CD4-positive, CD25-positive, alpha-beta regulatory T cell (primary cell): ENCODE results near the gene JPH3. TPM values are rescaled to one million over a fixed set of nuclear protein-coding genes. Genes with fewer than 3 reads are reported as not detected.

ENCODE experiments used
- ATAC-seq, 2 donors: fragments of 150-1000 bp; cut with Tn5 transposase; one replicate each; pipeline ENCODE4 v1.10.0; 2021; ENCODE audit warnings: low read depth in 2 of 2, moderate number of reproducible peaks in 2 of 2, moderate library complexity in 1 of 2
- DNase-seq, 3 donors: peaks; one replicate each; pipeline versions ENCODE4 v3.0.0 to v3.0.0-alpha.2; 2012 to 2022; ENCODE audit warnings: mixed read lengths in 1 of 3
- H3K27ac ChIP-seq: one replicate; pipeline ENCODE4 v1.7.0; 2013; ENCODE audit warnings: mild to moderate bottlenecking, low read length; ENCODE audit not compliant: insufficient read depth, poor library complexity, severe bottlenecking
- H3K27me3 ChIP-seq: one replicate; pipeline ENCODE4 v1.7.0; 2013; ENCODE audit warnings: low read length; ENCODE audit not compliant: control insufficient read depth, insufficient read depth
- H3K36me3 ChIP-seq: one replicate; pipeline ENCODE4 v1.7.0; 2013; ENCODE audit warnings: mild to moderate bottlenecking, low read length, moderate library complexity; ENCODE audit not compliant: control insufficient read depth, insufficient read depth
- H3K4me1 ChIP-seq: 2 replicates; pipeline ENCODE4 v1.7.0; 2013; ENCODE audit warnings: mild to moderate bottlenecking, low read length; ENCODE audit not compliant: insufficient read depth, control insufficient read depth, poor library complexity, severe bottlenecking
- H3K4me3 ChIP-seq: one replicate; pipeline ENCODE4 v1.7.0; 2013; ENCODE audit warnings: low read depth, mild to moderate bottlenecking, low read length, moderate library complexity
- H3K9me3 ChIP-seq, 2 experiments: 1 replicate in 1 of 2; 2 replicates in 1 of 2; pipeline ENCODE4 v1.7.0; 2013; ENCODE audit warnings: low read length in 2 of 2, mild to moderate bottlenecking in 1 of 2, moderate library complexity in 1 of 2; ENCODE audit not compliant: control insufficient read depth in 2 of 2
- H3K27ac Mint-ChIP-seq, 3 donors: one replicate each; pipeline ENCODE4 v1.8.0; 2020 to 2022; ENCODE audit warnings: mild to moderate bottlenecking in 3 of 3, mixed read lengths in 3 of 3, moderate library complexity in 2 of 3
- H3K27me3 Mint-ChIP-seq: one replicate; pipeline ENCODE4 v1.8.0; 2022; ENCODE audit warnings: mild to moderate bottlenecking, mixed read lengths
- H3K36me3 Mint-ChIP-seq: one replicate; pipeline ENCODE4 v1.8.0; 2020; ENCODE audit warnings: mixed read lengths
- H3K4me1 Mint-ChIP-seq, 4 donors: one replicate each; pipeline ENCODE4 v1.8.0; 2020 to 2022; ENCODE audit warnings: mixed read lengths in 4 of 4, mild to moderate bottlenecking in 1 of 4
- H3K4me3 Mint-ChIP-seq, 4 donors: one replicate each; pipeline ENCODE4 v1.8.0; 2020 to 2022; ENCODE audit warnings: mild to moderate bottlenecking in 4 of 4, mixed read lengths in 4 of 4, moderate library complexity in 3 of 4
- H3K9me3 Mint-ChIP-seq, 7 donors: one replicate each; pipeline ENCODE4 v1.8.0; 2020 to 2022; ENCODE audit warnings: mixed read lengths in 7 of 7, mild to moderate bottlenecking in 3 of 7, moderate library complexity in 2 of 7
- polyA plus RNA-seq, 4 donors: library from polyadenylated mRNA; unstranded; fragments of 300-500 nt; fragmentation: Illumina TruSeq; gene quantifications; one replicate each; pipeline ENCODE4 v1.2.3, GENCODE V29; 2021
- total RNA-seq: library from RNA; stranded (reverse); gene quantifications from one replicate; pipeline ENCODE4 v1.2.3, GENCODE V29; 2022

JPH3 gene
- total and polyA plus RNA-seq, 5 donors from 2014 or later, result not detected

DNA sequence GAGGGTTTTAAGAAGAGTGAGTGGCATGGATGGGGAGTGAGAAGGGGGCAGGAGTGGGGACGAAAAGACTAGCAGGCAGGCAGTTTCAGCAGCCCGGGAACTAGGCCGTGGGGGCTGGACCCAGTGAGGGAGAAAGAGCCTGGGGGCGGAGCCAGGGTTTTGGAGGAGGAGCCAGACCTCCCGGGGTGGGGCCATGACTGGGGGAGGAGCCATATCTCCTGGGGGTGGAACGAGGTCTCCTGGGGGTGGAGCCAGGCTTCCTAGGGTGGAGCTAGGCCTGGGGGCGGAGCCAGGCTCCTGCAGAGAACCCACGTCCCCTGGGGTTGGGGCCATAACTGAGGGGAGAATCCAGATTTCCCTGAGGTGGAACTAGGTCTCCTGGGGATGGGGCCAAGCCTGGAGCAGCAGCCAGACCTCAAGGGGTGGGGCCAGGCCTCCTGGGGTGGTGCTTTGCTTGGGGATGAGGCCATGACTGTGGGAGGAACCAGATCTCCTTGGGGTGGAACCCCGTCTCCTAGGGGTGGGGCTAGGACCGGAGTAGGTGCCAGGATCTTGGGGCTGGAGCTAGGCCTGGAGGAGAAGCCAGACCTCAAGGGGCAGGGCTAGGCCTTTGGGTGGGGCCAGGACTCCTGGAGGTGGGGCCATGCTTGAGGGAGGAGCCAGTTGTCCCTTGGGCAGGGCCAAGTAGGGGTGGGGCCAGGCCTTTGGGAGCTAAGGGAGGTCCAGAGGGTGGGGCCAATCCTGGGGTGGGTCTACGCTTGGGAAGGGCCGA lies 41.7 kb upstream of the JPH3 start:
- no peaks in the 10 kb centered on the region for H3K9me3 ChIP-seq
- H3K27ac ChIP-seq, result no peak overlapping the region
- no peak overlapping the region for H3K27ac Mint-ChIP-seq
- no peak for ATAC-seq
- no peak for DNase-seq
- H3K4me3 Mint-ChIP-seq, result no peak overlapping the region
- no peaks in the 10 kb centered on the region for H3K4me1 ChIP-seq
- no peaks in the 10 kb centered on the region for H3K36me3 ChIP-seq
- no peaks in the 10 kb centered on the region for H3K27me3 Mint-ChIP-seq
- no peaks in the 10 kb centered on the region for H3K36me3 Mint-ChIP-seq
- H3K9me3 Mint-ChIP-seq, result peaks cover 0 to 5% (median 0%) of the 10 kb centered on the region in 7 donors
- peaks cover 0 to 2% (median 0%) of the 10 kb centered on the region in 4 donors for H3K4me1 Mint-ChIP-seq
- no peak overlapping the region for H3K4me3 ChIP-seq
- no peaks in the 10 kb centered on the region for H3K27me3 ChIP-seq

DNA sequence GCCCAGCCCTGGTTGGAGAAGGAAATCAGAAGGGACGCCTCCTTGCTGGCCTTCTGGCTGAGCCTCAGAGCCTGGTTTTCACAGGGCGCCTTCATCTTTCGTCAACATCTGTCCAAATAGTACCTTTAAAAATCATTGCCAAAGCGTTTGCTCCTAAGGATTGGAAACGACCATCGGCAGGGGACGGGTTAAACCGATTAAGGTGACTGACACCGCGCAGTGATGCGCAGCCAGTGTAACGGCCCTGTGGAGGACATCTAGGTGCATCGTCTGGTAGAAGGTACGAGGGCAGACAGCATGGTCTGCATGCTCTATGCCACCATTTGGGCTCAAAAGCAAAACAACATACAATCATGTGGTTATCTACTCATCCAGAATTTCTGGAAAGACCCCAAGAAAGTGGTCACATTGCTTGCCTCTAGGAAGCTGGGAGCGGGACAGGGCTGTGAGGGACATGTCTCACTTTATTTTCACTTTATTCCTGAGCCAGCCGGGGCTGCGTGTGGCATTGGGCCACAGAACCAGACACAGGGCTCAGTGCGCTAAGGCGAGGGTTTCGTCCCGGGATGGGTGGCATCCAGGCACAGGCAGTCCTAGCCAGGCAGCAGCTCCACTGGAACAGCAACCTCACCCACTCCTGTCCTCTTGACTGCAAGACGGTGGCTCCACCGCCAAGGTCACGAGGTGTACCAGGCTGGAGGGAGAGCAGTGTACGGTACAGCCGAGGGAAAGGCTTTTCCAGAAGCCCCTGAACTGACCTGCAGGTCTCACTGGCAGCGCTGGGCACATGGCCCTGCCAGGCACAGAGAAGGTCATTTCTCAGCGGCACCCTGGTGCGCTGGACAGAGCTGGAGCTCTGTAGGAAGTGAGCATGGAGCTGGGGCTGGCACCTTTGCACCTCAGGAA lies 40.9 kb upstream of the JPH3 start:
- Histone ChIP-seq H3K4me1 (no peaks in the 10 kb centered on the region), H3K4me3 (no peak overlapping the region), H3K9me3 (no peaks in the 10 kb centered on the region), H3K27me3 (no peaks in the 10 kb centered on the region), H3K27ac (no peak overlapping the region), H3K36me3 (no peaks in the 10 kb centered on the region)
- Mint-ChIP-seq H3K27ac (peak overlapping the region in 1 of 3 donors; percentile 84), H3K4me1 (peaks cover 0 to 2% (median 0%) of the 10 kb centered on the region in 4 donors), H3K4me3 (no peak overlapping the region), H3K27me3 (no peaks in the 10 kb centered on the region), H3K9me3 (peaks cover 0 to 5% (median 0%) of the 10 kb centered on the region in 7 donors), H3K36me3 (no peaks in the 10 kb centered on the region)
- DNase-seq, result no peak
- no peak for ATAC-seq

DNA sequence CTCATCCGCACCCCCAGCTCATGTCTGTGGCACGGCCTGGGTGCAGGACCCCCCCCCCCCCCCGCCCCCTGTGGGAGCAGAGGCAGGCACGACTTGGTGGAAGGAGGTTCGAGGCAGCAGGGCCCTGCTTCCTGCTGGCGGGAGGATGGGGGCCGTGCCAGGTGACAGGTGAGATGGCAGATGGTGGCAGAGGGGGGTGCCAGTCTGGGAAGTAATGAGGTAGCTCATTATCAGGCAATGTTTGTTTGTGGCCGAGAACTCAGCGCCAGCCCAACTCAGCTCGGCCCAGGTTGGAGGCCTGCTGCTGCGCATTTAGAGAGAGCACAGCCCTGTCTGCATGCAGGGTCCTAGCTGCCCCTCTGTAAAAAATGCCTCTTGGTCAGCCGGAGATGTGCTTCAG lies 40.1 kb upstream of the JPH3 start:
- no peak for ATAC-seq

DNA sequence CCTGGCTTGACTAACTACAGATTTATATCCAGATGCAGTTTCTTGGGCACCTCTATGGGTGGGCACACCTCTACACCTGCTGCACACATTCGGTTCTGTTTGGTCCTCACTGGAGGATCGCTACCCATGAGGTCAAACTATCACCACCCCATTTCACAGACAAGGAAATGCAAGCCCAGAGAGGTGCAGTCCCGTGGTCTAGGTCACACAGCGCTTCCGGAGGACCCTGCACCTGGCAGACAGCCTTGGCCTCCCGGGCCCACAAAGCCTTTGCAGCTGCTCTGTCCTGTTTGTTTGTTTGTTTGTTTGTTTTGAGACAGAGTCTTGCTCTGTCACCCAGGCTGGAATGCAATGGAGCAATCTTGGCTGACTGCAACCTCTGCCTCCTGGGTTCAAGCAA lies 39.3 kb upstream of the JPH3 start:
- H3K27ac ChIP-seq, result no peak overlapping the region
- H3K36me3 Mint-ChIP-seq, result no peaks in the 10 kb centered on the region
- H3K36me3 ChIP-seq, result no peaks in the 10 kb centered on the region
- no peak overlapping the region for H3K4me3 ChIP-seq
- peaks cover 0 to 5% (median 0%) of the 10 kb centered on the region in 7 donors for H3K9me3 Mint-ChIP-seq
- H3K27me3 ChIP-seq, result no peaks in the 10 kb centered on the region
- H3K27me3 Mint-ChIP-seq, result no peaks in the 10 kb centered on the region
- H3K4me1 ChIP-seq, result no peaks in the 10 kb centered on the region
- DNase-seq (no peak), ATAC-seq (no peak)
- no peak overlapping the region for H3K4me3 Mint-ChIP-seq
- H3K27ac Mint-ChIP-seq, result no peak overlapping the region
- peaks cover 0 to 2% (median 0%) of the 10 kb centered on the region in 4 donors for H3K4me1 Mint-ChIP-seq
- no peaks in the 10 kb centered on the region for H3K9me3 ChIP-seq

More for the DNA sequence above, 40.1 kb upstream of the JPH3 start:
- no peaks in the 10 kb centered on the region for H3K4me1 ChIP-seq
- Mint-ChIP-seq H3K36me3 (no peaks in the 10 kb centered on the region), H3K9me3 (peaks cover 0 to 5% (median 0%) of the 10 kb centered on the region in 7 donors), H3K27ac (no peak overlapping the region), H3K4me3 (no peak overlapping the region), H3K27me3 (no peaks in the 10 kb centered on the region), H3K4me1 (peaks cover 0 to 2% (median 0%) of the 10 kb centered on the region in 4 donors)
- no peak overlapping the region for H3K4me3 ChIP-seq
- H3K36me3 ChIP-seq, result no peaks in the 10 kb centered on the region
- DNase-seq, result no peak
- no peak overlapping the region for H3K27ac ChIP-seq
- H3K9me3 ChIP-seq, result no peaks in the 10 kb centered on the region
- H3K27me3 ChIP-seq, result no peaks in the 10 kb centered on the region

DNA sequence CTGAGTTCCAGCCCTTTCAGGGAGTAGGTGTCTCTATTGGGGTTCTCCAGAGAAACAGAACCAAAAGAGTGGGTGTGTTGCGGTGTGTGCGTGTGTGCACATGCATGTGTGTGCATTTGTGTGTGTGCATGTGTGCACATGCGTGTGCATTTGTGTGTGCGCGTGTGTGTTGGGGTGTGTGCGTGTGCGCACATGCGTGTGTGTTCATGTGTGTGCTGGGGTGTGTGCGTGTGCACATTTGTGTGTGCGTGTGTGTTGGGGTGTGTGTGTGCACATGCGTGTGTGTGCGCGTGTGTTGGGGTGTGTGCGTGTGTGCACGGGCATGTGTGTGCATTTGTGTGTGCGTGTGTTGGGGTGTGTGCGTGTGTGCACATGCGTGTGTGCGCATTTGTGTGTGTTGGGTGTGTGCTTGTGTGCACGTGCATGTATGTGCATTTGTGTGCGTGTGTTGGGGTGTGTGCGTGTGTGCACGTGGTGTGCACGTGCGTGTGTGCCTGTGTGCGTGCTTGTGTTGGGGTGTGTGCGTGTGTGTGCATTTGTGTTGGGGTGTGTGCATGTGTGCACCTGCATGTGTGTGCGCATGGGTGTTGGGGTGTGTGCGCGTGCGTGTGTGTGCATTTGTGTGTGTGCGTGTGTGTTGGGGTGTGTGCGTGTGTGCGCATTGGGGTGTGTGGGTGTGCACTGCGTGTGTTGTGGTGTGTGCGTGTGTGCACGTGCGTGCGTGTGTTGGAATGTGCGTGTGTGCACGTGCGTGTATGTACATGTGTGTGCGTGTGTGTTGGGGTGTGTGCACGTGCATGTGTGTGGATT lies 38.4 kb upstream of the JPH3 start:
- H3K27ac ChIP-seq, result no peak overlapping the region
- no peaks in the 10 kb centered on the region for H3K36me3 ChIP-seq
- Mint-ChIP-seq H3K36me3 (no peaks in the 10 kb centered on the region), H3K4me3 (no peak overlapping the region), H3K4me1 (peaks cover 0 to 2% (median 0%) of the 10 kb centered on the region in 4 donors), H3K9me3 (peaks cover 0 to 5% (median 0%) of the 10 kb centered on the region in 7 donors), H3K27me3 (no peaks in the 10 kb centered on the region), H3K27ac (peak overlapping the region in 1 of 3 donors; percentile 74)
- no peak for ATAC-seq
- no peaks in the 10 kb centered on the region for H3K27me3 ChIP-seq
- H3K4me3 ChIP-seq, result no peak overlapping the region
- no peaks in the 10 kb centered on the region for H3K4me1 ChIP-seq
- no peak for DNase-seq
- H3K9me3 ChIP-seq, result no peaks in the 10 kb centered on the region

DNA sequence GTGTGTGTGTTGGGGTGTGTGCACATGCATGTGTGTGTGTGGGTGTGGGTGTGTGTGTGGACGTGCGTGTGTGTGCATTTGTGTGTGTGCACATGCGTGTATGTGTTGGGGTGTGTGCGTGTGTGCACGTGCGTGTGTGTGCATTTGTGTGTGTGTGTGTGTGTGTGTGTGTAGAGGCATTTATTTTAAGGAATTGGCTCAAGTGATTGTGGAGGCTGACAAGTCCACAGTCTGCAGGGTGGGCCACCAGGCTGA lies 37.9 kb upstream of the JPH3 start:
- Histone ChIP-seq H3K4me1 (no peaks in the 10 kb centered on the region), H3K4me3 (no peak overlapping the region), H3K27me3 (no peaks in the 10 kb centered on the region), H3K36me3 (no peaks in the 10 kb centered on the region), H3K9me3 (no peaks in the 10 kb centered on the region), H3K27ac (no peak overlapping the region)
- peaks cover 0 to 5% (median 0%) of the 10 kb centered on the region in 7 donors for H3K9me3 Mint-ChIP-seq
- no peaks in the 10 kb centered on the region for H3K27me3 Mint-ChIP-seq
- H3K4me1 Mint-ChIP-seq, result peaks cover 0 to 2% (median 0%) of the 10 kb centered on the region in 4 donors
- no peak overlapping the region for H3K4me3 Mint-ChIP-seq
- ATAC-seq (no peak), DNase-seq (no peak)
- H3K36me3 Mint-ChIP-seq, result no peaks in the 10 kb centered on the region
- no peak overlapping the region for H3K27ac Mint-ChIP-seq

DNA sequence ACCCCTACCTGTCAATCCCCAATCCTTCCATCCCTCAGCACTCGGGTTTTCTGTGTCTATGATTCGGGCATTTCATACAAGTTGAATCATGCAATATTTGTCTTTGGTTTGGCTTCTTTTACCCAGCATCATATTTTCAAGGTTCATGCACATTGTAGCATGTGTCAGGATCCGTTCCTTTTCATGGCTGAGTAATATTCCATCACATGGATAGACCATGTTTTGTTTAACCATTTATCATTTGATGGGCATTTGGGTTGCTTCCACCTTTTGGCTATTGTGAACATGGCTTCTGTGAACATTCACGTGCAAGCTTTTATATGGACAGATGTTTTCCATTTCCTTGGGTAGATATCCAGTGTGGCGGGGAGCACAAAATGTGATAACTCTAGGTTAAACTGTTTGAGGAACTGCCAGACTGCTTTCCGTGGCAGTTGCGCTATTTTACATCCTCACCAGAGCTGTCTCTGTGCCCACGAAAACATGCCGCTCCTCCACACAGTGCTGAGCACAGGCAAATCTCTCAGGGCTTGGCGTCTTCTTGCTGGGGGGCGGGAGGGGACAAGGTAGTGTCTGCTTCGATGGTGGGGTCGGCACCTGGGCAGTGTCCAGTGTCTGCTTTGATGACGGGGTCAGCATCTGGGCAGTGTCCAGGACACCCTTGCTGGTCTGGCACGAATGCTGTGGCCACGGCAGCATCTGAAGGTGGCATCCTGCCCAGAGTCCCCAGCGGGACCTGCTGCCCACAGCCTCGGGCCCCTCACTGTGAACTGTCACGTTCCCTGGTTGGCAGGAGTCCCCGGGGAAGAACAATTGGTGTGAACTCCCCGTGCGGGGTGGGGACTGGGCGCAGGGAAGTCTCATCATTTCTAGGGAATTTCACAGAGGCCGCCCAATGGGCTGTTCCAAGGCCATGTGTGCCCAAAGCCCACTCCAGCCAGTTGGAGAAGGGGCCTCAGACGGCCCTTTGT lies 32.4 kb upstream of the JPH3 start:
- Histone ChIP-seq H3K36me3 (no peaks in the 10 kb centered on the region), H3K9me3 (no peaks in the 10 kb centered on the region), H3K27me3 (no peaks in the 10 kb centered on the region), H3K4me1 (no peaks in the 10 kb centered on the region), H3K27ac (no peak overlapping the region), H3K4me3 (no peak overlapping the region)
- Mint-ChIP-seq H3K4me1 (no peaks in the 10 kb centered on the region), H3K9me3 (no peaks in the 10 kb centered on the region), H3K4me3 (no peak overlapping the region), H3K27ac (no peak overlapping the region), H3K36me3 (no peaks in the 10 kb centered on the region), H3K27me3 (no peaks in the 10 kb centered on the region)
- ATAC-seq (no peak), DNase-seq (no peak)
